ENCODE results near the gene SLC11A1.

GRCh38 chr2:218395090-218395444 is 13.0 kb downstream of the SLC11A1 start:
- TF ChIP-seq CTCF (IDR thresholded peaks at IDR 0.05; ENCODE audit: poor library complexity), result no peak
- TF ChIP-seq EZH2 (IDR thresholded peaks at IDR 0.05; ENCODE audit: borderline replicate concordance), result no peak
- TF ChIP-seq EZH2phosphoT487 (IDR thresholded peaks at IDR 0.05; ENCODE audit: low read depth, severe bottlenecking, unreplicated experiment), result no peak
